C4-2B (cell line): Measurements from ENCODE around the gene CAMK2A.

Experiments
- CTCF ChIP-seq: fragments of 450-650 bp; conservative IDR thresholded peaks from 2 replicates; pipeline ENCODE4 v1.5.1; 2017; ENCODE audit warnings: mild to moderate bottlenecking
- ZFX ChIP-seq: fragments of 450-650 bp; IDR thresholded peaks from 2 replicates; pipeline ENCODE4 v1.6.1; 2017

DNA sequence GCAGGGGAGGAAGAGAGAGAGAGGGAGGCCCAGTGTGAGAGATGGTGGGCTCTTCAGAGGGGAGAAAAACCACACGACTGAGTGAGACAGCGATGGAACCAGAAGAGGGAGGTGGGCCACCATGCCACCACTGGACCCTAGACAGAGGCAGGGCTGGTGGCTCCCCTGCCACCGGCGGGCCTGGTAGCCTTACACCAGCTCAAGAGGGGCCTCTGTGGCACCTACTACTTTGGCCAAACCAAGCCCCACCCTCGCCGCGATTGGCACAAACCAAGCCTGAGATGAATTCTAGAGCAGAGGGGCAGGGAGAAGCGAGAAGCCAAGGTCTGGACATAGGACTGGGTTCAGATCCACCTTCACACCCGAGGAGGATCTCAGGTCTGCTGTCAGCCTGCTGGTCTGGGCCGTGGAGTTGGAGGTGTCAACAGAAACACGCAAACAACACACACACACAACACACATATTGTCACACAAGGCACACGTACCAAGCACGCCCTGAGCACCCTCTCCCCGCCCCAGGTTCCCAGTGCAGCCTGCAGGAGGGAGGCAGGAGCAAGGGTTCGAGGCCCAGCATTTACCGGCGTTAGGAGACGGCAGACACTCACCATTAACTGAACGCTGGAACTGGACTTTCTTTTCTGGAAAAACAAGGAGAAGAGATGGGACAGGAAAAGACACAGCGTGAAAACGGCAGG is 50.3 kb downstream of the CAMK2A start:
- TF ChIP-seq CTCF (no peak), ZFX (no peak)
